Stimulated activated CD4-positive, alpha-beta T cell treated with anti-CD3 and anti-CD28 coated beads, Interleukin-4, amount 100 ng/mL, for 24 hours (primary cell): ENCODE data around the gene ATP5F1D.
A peak's percentile ranks its signal among the peaks of the same experiment; 100 is the strongest.

ENCODE experiments used
- DNase-seq: peaks from one replicate; pipeline ENCODE4 v3.0.0-alpha.2; 2020

ATP5F1D gene

DNA sequence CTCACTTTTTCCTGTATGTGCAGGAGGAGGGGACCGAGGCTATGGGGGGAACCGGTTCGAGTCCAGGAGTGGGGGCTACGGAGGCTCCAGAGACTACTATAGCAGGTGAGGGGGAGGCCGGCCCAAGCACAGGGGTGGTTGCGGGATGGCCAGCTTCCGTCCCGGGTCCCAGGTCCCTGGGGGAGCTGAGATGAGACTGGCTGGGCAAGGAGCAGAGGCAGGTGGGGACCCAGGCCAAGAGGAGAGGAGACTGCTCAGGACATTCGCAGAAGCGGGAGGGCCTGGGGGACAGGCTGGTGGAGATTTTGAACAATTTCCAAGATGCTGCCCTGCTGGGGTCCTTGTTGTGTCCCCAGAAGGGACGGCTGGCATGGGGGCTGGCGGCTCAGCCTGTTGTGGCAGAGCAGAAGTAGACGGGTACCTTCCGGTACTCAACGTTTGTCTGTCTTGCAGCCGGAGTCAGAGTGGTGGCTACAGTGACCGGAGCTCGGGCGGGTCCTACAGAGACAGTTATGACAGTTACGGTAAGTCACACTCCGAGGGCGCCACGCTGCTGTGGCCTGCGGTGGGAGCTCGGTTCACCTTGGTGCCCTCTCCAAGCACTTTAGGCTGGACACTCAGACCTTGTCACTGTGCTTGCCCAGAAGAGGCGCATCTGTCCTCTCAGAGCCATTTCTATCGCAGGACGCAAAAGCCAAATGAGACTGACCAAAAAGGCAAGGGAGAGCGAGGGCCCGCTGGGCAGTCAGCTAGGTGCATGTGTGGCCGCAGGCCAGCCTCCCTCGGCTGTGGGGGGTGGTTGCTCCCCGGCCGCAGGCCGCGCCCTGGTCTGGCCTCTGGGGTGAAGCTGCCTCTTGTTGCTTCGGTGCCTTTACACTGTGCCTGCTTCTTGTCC, 30.2 kb downstream of the ATP5F1D start:
- DNase-seq, result no peak

GRCh38 chr19:1272423-1273262, 31.1 kb downstream of the ATP5F1D start:
- no peak for DNase-seq

- DNase-seq, result no peak
Observed at GRCh38 chr19:1273263-1274041, 31.9 kb downstream of the ATP5F1D start.

GRCh38 chr19:1274081-1274851, 32.7 kb downstream of the ATP5F1D start:
- DNase-seq, result no peak

DNA sequence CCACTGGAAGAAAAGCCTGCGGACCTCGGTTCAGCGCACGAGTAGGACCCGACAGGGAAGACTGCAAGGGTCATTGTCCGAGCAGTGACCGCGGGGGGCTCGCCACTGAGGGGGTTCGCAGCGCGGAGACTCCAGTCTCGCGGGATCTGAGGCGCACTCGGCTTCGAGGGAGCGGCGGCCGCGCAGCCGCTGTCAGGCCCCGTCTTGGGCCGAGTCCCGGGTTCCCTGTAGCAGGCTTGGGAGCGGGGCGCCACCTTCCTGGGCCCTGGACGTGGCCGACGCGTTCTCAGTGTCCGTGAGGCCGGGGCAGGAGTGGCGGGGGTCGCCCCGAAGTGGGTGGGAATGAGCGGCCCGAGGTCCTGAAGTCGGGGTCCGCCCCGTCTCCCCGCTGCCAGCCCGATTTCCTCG, 33.3 kb downstream of the ATP5F1D start:
- DNase-seq, result no peak

DNA sequence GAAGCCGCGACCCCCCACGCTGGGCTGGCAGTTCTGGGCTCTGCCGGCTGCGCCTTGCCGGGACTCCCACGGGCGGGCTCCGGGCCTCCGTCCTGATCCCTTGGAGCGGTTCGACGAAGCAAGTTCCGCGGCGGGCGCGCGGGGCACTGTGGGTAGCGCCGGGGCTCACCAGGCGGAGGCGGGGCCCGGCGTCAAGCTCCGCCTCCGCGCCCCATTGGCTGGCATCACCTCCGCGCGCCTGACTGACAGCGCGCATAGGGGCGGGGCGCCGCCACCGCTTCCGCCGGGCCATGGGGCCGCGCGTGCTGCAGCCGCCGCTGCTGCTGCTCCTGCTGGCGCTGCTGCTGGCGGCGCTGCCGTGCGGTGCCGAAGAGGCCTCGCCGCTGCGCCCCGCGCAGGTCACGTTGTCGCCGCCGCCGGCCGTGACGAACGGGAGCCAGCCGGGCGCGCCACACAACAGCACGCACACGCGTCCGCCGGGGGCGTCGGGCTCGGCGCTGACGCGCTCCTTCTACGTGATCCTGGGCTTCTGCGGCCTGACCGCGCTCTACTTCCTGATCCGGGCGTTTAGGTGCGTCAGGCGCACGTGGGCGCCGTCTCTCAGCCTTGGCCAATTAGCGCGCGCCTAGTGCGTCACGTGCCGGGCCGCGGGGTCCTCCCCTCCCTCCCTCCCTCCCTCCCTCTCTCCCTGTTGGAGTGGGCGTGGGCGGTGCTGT, 33.9 kb downstream of the ATP5F1D start, which contains the start of gene FAM174C:
Gene FAM174C, plus strand, starts transcription at position 271 of the 716 bp plus-strand sequence. Its CDS starts 20 bp downstream, at position 291.
- DNase-seq, result peak; percentile 95

- DNase-seq, result no peak
Observed at GRCh38 chr19:1275976-1276627, 34.6 kb downstream of the ATP5F1D start.

GRCh38 chr19:1276628-1277022, 35.1 kb downstream of the ATP5F1D start:
- DNase-seq, result peak; percentile 42

- DNase-seq, result no peak
Observed at GRCh38 chr19:1277061-1277460, 35.5 kb downstream of the ATP5F1D start.

DNA sequence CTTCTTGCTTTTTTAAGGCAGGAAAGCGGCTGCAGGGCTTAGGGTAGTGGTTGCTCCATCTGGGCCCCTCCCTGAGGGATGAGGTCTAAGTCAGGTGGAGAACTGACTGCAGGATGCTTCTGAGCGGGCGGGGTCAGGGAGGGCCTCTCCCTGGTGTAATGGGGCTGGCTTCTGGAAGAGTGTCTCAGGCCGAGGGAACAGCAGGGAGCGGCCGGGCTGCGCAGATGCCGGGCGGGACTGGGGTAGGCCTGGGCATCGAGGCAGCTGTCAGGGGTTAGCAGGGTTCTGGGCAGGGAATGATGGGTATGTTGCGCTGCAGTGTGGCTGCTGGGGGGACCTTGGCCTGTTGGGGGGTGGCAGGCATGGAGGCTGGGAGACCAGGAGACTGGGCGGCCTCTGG, 36.5 kb downstream of the ATP5F1D start:
- no peak for DNase-seq

DNA sequence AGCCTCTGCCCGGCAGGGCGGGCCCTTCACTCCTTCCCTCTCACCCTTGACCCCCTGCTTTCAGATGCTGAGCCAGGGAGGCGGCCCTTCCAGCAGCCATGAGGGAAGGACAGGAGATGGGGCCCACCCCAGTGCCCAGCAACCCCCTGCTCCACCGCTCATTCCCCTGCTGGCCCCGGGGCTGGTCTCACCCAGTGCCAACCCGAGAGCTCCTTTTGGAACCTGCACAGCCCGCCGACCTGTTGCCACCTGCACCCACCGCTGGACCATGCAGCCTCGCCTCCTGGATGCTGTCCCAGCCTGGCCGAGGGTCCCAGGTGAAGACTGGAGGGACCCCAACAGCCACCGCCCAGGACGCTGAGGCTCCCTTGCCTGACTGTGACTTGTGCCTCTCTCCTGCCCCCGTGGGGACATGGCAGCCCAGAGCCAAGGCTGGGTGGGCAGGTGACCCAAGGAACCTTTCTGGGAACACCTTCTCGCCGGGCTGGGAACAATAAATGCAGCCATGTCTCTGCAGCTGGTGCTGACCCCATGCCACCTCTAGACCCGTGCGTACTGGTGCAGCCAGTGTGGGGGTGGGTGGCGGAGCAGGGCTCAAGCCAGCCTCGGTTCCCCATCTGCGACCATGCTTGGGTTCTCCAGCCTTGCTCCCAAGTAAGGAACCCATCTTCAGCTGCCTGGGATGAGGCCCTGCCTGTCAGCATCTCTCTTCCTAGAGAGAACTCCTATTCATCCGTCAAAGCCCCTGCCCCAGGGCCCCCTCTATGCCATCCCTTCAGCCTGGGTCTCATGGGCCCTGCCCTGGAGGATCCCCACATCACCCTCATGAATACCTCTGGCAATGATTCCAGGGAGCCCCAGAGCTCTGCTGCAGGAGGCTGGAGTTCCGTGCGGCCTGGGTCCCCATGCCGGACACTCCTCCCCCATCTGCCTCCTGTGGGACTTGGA, 37.4 kb downstream of the ATP5F1D start:
- no peak for DNase-seq

DNA sequence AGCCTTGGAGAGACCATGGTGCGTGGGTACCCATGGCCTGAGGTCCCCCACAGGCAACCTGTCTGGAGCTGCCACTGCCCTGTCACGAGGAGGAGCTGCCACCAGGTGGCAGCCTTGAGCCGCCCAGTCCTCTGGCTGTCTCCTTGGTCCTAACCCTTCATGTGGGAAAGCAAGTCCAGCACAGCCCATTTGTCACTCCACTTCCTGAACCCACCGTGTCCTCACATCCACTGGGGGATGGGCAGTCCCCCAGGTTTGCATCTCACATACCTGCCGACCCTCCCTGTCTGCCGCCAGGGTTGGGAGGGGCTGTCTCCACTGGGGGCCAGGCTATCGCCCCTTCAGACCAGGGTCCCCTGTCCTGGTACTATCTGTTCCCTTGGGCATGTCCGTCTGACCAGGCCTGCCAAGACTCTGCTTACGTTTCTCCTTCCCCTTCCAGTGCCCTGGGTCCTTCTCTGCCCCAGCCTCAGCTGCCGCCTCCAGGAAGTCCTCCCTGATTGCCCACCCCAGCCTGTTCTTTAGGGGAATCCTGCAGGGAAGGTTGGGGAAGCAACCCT, 38.3 kb downstream of the ATP5F1D start:
- DNase-seq, result peak; percentile 81

DNA sequence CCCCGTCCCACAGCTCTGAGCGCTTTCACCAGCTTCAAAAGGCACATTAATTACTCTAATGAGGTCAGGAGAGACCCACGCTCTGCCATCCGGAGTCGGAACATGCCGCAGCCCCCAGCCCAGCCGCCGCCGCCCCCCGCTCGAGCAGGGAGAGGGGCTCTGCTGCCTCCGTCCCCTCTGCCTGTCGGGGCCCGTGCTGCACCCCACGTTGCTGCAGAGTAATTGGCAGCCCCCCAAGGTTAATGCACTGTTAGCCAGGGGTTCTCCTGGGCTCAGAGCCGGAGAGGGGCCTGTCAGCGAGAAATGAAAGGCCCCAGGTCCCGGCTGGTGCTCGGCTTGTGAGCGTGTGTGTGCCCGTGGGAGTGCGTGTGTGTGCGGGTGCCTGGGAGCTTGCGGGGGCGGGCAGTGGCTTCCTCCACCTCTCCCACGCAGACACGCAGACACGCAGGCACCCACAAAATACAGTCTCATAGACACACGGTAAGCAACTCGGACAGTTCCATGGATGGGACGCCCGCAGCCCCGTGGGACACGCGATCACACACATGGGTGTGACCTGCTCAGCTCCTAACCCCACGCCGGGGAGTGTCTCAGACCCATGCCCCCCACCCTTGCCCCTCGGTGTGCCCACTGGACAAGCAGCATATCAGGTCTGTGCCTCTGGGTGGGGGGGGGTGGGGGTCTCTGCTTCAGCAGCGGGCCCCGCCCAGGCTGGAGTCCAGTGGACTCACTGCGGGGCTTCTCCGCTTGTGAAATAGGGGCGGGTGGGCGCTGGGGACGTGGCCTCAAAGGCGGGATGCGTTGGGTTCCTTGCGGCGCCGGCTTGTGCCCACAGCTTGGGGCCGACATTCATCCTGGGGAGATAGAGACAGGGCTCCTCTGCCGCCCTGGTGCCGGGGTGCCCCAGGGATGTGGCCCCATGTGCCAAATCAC, 39.4 kb downstream of the ATP5F1D start:
- no peak for DNase-seq

- DNase-seq, result no peak
Observed at GRCh38 chr19:1281569-1282287, 40.2 kb downstream of the ATP5F1D start.

- no peak for DNase-seq
Observed at GRCh38 chr19:1282588-1283206, 41.1 kb downstream of the ATP5F1D start.

DNA sequence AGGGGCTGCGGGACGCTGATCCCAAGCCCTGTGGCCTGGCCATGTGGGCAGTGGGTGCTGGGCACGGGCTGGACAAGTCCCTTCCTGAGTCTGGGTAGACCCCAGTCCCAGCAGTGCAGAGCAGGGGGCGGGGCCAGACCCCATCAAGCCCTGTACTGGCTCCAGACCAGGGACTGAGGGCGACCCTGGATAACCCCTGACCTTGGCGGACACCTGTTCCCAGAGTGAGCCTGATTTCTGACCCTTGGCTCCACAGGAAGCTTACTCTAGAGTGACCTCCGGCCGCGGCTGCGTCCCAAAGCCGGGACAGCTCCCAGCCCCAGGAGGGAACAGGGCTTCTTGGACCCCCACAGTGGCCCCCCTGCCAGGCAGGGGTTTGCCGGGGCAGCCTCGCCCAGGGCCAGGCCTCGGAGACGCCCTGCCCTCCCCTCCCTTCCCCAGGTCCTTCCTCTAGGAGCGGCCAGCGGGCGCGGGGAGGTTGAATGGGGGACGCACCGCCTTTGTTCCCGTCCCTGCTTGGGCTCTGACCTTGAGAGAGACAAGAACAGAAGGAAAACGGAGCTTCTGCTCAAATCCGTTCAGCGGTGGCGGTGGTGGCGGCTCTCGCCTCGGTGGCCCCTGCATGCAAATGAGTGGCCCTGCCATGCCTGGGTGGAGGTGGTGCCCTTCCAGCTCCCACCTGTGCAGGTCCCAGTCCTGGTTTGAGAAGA, 41.8 kb downstream of the ATP5F1D start:
- no peak for DNase-seq
